IMR-90 (cell line): ENCODE results near the gene STAT5B. TPM values are rescaled to one million over a fixed set of nuclear protein-coding genes. Genes with fewer than 3 reads are reported as not detected.

ENCODE experiments used
- ATAC-seq: fragments of 200-7000 bp; cut with Tn5 transposase; 2 replicates; pipeline ENCODE4 v1.9.1; 2020; ENCODE audit warnings: low read depth, mild to moderate bottlenecking, moderate library complexity
- BruUV-seq: library from RNA; stranded (reverse); fragments of 400-500 nt; replicated peaks from 2 replicates; lab custom pipeline; 2021; lab: Mats Ljungman, UMichigan
- CTCF ChIA-PET: fragments of 300-600 bp; formaldehyde crosslinking; extraction: SDS; loops from one replicate; lab custom pipeline; 2021; ENCODE audit warnings: antibody characterized with exemption; lab: Yijun Ruan, JAX
- POLR2A ChIA-PET: fragments of 300-600 bp; sonication (Branson Sonifier 250); formaldehyde crosslinking; loops from one replicate; lab custom pipeline; 2022; ENCODE audit warnings: antibody characterized with exemption; ENCODE audit not compliant: unreplicated experiment; lab: Charles Lee
- DNase-seq: peaks from one replicate; pipeline ENCODE4 v3.0.0; 2013
- H2AFZ ChIP-seq: replicated peaks from 2 replicates; pipeline ENCODE3; 2013; ENCODE audit warnings: low read length, mild to moderate bottlenecking; ENCODE audit not compliant: poor library complexity
- H2AK5ac ChIP-seq: 2 replicates; pipeline ENCODE4 v1.6.1; 2013; ENCODE audit warnings: low read depth, low read length, inconsistent platforms
- H2AK9ac ChIP-seq: replicated peaks from 2 replicates; pipeline ENCODE3; 2013; ENCODE audit warnings: mild to moderate bottlenecking, low read depth, low read length, moderate library complexity; ENCODE audit not compliant: poor library complexity
- H2BK120ac ChIP-seq: 2 replicates; pipeline ENCODE4 v1.6.1; 2013; ENCODE audit warnings: low read depth, low read length, inconsistent platforms
- H2BK15ac ChIP-seq: 3 replicates; pipeline ENCODE4 v1.6.1; 2013; ENCODE audit warnings: low read depth, low read length, inconsistent platforms
- H2BK20ac ChIP-seq: 2 replicates; pipeline ENCODE4 v1.6.1; 2013; ENCODE audit warnings: low read depth, mild to moderate bottlenecking, inconsistent platforms, low read length, moderate library complexity
- H2BK5ac ChIP-seq: 2 replicates; pipeline ENCODE4 v1.6.1; 2013; ENCODE audit warnings: mild to moderate bottlenecking, low read depth, low read length, inconsistent platforms; ENCODE audit not compliant: poor library complexity, severe bottlenecking
- H3K14ac ChIP-seq: replicated peaks from 2 replicates; pipeline ENCODE4 v1.6.1; 2013; ENCODE audit warnings: low read depth, low read length, inconsistent platforms
- H3K18ac ChIP-seq: 2 replicates; pipeline ENCODE4 v1.6.1; 2013; ENCODE audit warnings: low read depth, low read length, control low read depth
- H3K23ac ChIP-seq: 2 replicates; pipeline ENCODE4 v1.6.1; 2013; ENCODE audit warnings: low read depth, low read length, inconsistent platforms
- H3K27ac ChIP-seq: 2 replicates; pipeline ENCODE4 v1.5.1; 2013; ENCODE audit warnings: mild to moderate bottlenecking, control low read depth, low read length; ENCODE audit not compliant: insufficient read depth
- H3K27me3 ChIP-seq: 2 replicates; pipeline ENCODE4 v1.6.1; 2013; ENCODE audit warnings: low read length; ENCODE audit not compliant: control insufficient read depth, insufficient read depth
- H3K36me3 ChIP-seq: 2 replicates; pipeline ENCODE4 v1.6.1; 2013; ENCODE audit warnings: low read length, mixed read lengths; ENCODE audit not compliant: control insufficient read depth, insufficient read depth
- H3K4ac ChIP-seq: 2 replicates; pipeline ENCODE4 v1.6.1; 2013; ENCODE audit warnings: low read depth, low read length, inconsistent platforms
- H3K4me1 ChIP-seq: 2 replicates; pipeline ENCODE4 v1.6.1; 2013; ENCODE audit warnings: low read length, mixed read lengths; ENCODE audit not compliant: control insufficient read depth, insufficient read depth
- H3K4me2 ChIP-seq: 2 replicates; pipeline ENCODE4 v1.6.1; 2013; ENCODE audit warnings: low read depth, mild to moderate bottlenecking, control low read depth, low read length, moderate library complexity
- H3K4me3 ChIP-seq: 2 replicates; pipeline ENCODE4 v1.5.1; 2013; ENCODE audit warnings: low read depth, mild to moderate bottlenecking, control low read depth, low read length, moderate library complexity; ENCODE audit not compliant: insufficient read depth
- H3K56ac ChIP-seq: 2 replicates; pipeline ENCODE4 v1.6.1; 2013; ENCODE audit warnings: low read length, inconsistent platforms; ENCODE audit not compliant: insufficient read depth; ENCODE audit errors: extremely low read depth
- H3K79me1 ChIP-seq, 2 experiments: 2 replicates each; pipeline ENCODE4 v1.6.1; 2013; ENCODE audit warnings: low read length in 2 of 2, inconsistent platforms in 1 of 2, low read depth in 1 of 2
- H3K9ac ChIP-seq: 2 replicates; pipeline ENCODE4 v1.6.1; 2013; ENCODE audit warnings: low read depth, low read length, control low read depth
- H3K9me1 ChIP-seq: 2 replicates; pipeline ENCODE4 v1.6.1; 2013; ENCODE audit warnings: low read length, inconsistent platforms; ENCODE audit not compliant: insufficient read depth
- H3K9me3 ChIP-seq: 2 replicates; pipeline ENCODE4 v1.6.1; 2013; ENCODE audit warnings: low read length; ENCODE audit not compliant: control insufficient read depth, insufficient read depth
- H4K20me1 ChIP-seq: 2 replicates; pipeline ENCODE4 v1.6.1; 2013; ENCODE audit warnings: low read length, inconsistent platforms; ENCODE audit not compliant: insufficient read depth
- H4K5ac ChIP-seq: 2 replicates; pipeline ENCODE4 v1.6.1; 2013; ENCODE audit warnings: mild to moderate bottlenecking, low read depth, low read length, control low read depth
- H4K8ac ChIP-seq, 2 experiments: 2 replicates each; pipeline ENCODE4 v1.6.1; 2013; ENCODE audit warnings: low read depth in 2 of 2, low read length in 2 of 2, control low read depth in 1 of 2, inconsistent platforms in 1 of 2
- H4K91ac ChIP-seq: 2 replicates; pipeline ENCODE4 v1.6.1; 2013; ENCODE audit warnings: low read depth, low read length, inconsistent platforms; ENCODE audit not compliant: insufficient read depth
- BHLHE40 ChIP-seq: fragments of 150-350 bp; IDR thresholded peaks from 2 replicates; pipeline ENCODE4 v1.6.1; 2016; ENCODE audit warnings: mild to moderate bottlenecking, low read depth, low read length
- CHD1 ChIP-seq: IDR thresholded peaks from 2 replicates; pipeline ENCODE4 v1.6.1; 2012; ENCODE audit warnings: low read depth, low read length, improper control_type of control experiment
- MAFK ChIP-seq: IDR thresholded peaks from 2 replicates; pipeline ENCODE4 v1.6.1; 2012; ENCODE audit warnings: low read depth, low read length, improper control_type of control experiment
- POLR2A ChIP-seq: IDR thresholded peaks from 2 replicates; pipeline ENCODE4 v1.6.1; 2012; ENCODE audit warnings: mild to moderate bottlenecking, low read depth, low read length
- RAD21 ChIP-seq: IDR thresholded peaks from 2 replicates; pipeline ENCODE4 v1.6.1; 2012; ENCODE audit warnings: low read length, improper control_type of control experiment
- WGBS, 2 experiments: methylation state at CpG; one replicate each; pipeline versions ENCODE4 v1.1.5 to v1.1.7; 2013; ENCODE audit warnings: missing lambda C conversion rate in 2 of 2; ENCODE audit not compliant: insufficient read length in 1 of 2; ENCODE audit errors: extremely low coverage in 2 of 2; 5-methylcytosine and 5-hydroxymethylcytosine counted together
- dilution Hi-C: fragments of 300-500 bp; cut with HindIII; formaldehyde crosslinking; loops from one replicate; pipeline ENCODE4 v1.14.3; 2018; ENCODE audit warnings: low sequenced_read_pairs; ENCODE audit not compliant: unreplicated experiment
- in situ Hi-C: fragments of 300-500 bp; cut with MboI; formaldehyde crosslinking; loops from 3 replicates; pipeline ENCODE4 v1.14.3; 2019; ENCODE audit warnings: low sequenced_read_pairs, inconsistent platforms, mixed read lengths
- intact Hi-C: fragments of 100-400 bp; cut with micrococcal nuclease; formaldehyde crosslinking; loops from 2 replicates; pipeline ENCODE4 v1.10.0; 2022
- polyA plus RNA-seq, 3 experiments: library from polyadenylated mRNA; depleted of rRNA; stranded (reverse); fragments of >200 nt; gene quantifications; 2 replicates each; pipeline ENCODE4 v1.2.3, GENCODE V29; 2012; ENCODE audit warnings: low replicate concordance in 1 of 3
- total RNA-seq: library from RNA; depleted of rRNA; stranded (reverse); fragments of >200 nt; gene quantifications from 2 replicates; pipeline ENCODE4 v1.2.3, GENCODE V29; 2012
- TF ChIP-seq, protein P1 (sequence below): conservative IDR thresholded peaks from 2 replicates; pipeline ENCODE4 v1.5.1; 2012; ENCODE audit warnings: mild to moderate bottlenecking, low read depth, low read length, improper control_type of control experiment

STAT5B gene
- total and polyA plus RNA-seq, 2 of the 4 experiments (the other 2 are of a cell fraction) = 24.4 to 29.6 TPM

DNA sequence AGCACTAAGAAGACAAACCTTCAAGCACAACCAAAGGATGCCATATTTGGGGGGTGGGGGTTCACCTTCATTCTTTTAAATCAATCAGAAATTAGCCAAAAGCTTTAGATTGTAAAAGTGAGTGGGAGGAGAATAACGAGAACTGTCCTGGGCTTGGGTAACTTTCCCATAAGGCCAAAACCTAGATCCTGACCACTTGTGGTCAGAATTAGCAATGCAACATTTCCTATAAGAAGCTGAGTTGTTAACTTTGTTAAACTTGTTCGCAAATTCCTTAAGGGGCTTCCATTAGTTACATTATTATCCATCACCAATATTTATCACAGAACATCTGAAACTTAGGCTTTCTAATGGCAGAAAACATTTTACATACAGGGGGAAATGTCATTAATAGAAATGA, 25.1 kb downstream of the STAT5B start:
- no TSS peak for BruUV-seq
- Histone ChIP-seq H3K4ac (no peak overlapping the region), H3K4me2 (no peak overlapping the region), H2BK120ac (no peak overlapping the region), H3K18ac (no peak overlapping the region), H2AK9ac (no peak overlapping the region), H3K9ac (no peak overlapping the region), H2BK5ac (no peak overlapping the region), H4K8ac (no peak overlapping the region), H3K23ac (no peak overlapping the region), H4K91ac (no peak overlapping the region), H3K4me1 (peaks cover 2% of the 10 kb centered on the region; the same call in 1 of the 2 replicates), H4K20me1 (peaks cover 49% of the 10 kb centered on the region), H2BK20ac (no peak overlapping the region), H3K79me1 (peaks cover 27 to 72% of the 10 kb centered on the region in 2 experiments), H2AFZ (no peak overlapping the region), H2BK15ac (no peak overlapping the region), H3K56ac (no peak overlapping the region), H3K4me3 (no peak overlapping the region), H3K27ac (no peak overlapping the region), H2AK5ac (no peak overlapping the region), H3K36me3 (no peaks in the 10 kb centered on the region), H3K14ac (no peak overlapping the region), H3K27me3 (no peaks in the 10 kb centered on the region), H3K9me3 (peaks cover 2% of the 10 kb centered on the region; the same call in 1 of the 2 replicates), H4K5ac (no peak overlapping the region), H3K9me1 (peaks cover 3% of the 10 kb centered on the region; the same call in 1 of the 2 replicates)
- dilution Hi-C loops (no loop called here), intact Hi-C loops (no loop called here), in situ Hi-C loops (no loop called here)
- DNase-seq (no peak), ATAC-seq (no peak)
- TF ChIP-seq BHLHE40 (no peak), POLR2A (no peak), RAD21 (no peak), CHD1 (no peak), MAFK (no peak)
- TF ChIP-seq, protein P1, sequence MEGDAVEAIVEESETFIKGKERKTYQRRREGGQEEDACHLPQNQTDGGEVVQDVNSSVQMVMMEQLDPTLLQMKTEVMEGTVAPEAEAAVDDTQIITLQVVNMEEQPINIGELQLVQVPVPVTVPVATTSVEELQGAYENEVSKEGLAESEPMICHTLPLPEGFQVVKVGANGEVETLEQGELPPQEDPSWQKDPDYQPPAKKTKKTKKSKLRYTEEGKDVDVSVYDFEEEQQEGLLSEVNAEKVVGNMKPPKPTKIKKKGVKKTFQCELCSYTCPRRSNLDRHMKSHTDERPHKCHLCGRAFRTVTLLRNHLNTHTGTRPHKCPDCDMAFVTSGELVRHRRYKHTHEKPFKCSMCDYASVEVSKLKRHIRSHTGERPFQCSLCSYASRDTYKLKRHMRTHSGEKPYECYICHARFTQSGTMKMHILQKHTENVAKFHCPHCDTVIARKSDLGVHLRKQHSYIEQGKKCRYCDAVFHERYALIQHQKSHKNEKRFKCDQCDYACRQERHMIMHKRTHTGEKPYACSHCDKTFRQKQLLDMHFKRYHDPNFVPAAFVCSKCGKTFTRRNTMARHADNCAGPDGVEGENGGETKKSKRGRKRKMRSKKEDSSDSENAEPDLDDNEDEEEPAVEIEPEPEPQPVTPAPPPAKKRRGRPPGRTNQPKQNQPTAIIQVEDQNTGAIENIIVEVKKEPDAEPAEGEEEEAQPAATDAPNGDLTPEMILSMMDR = 0 out of 2 replicates have a peak, but pooled peaks have one; percentile 25
- WGBS, 2 experiments = no CpG with 5 or more reads among the region's 2 CpGs
- POLR2A ChIA-PET = no interaction called here
- CTCF ChIA-PET = interaction anchor here (0.6 to 0.7 kb wide), 2 partner anchors 27 to 151 kb away, joined by 4 to 5 read pairs; no protein-coding TSS in a partner anchor
